Activated CD4-positive, alpha-beta T cell treated with anti-CD3 and anti-CD28 coated beads for 48 hours (primary cell): ENCODE results near the gene MAST4.

Source experiments
- DNase-seq: peaks from one replicate; pipeline ENCODE4 v3.0.0-alpha.2; 2020

Gene MAST4

GRCh38 chr5:67200809-67201562 is 604.8 kb downstream of the MAST4 start:
- DNase-seq, result no peak

- DNase-seq, result no peak
Measured at GRCh38 chr5:67201897-67202549, 605.8 kb downstream of the MAST4 start.

- no peak for DNase-seq
Measured at GRCh38 chr5:67202828-67203227, 606.6 kb downstream of the MAST4 start.

- DNase-seq, result no peak
Measured at GRCh38 chr5:67203701-67204074, 607.5 kb downstream of the MAST4 start.

- no peak for DNase-seq
Measured at GRCh38 chr5:67204821-67205220, 608.6 kb downstream of the MAST4 start.

- peak; percentile 33 for DNase-seq
Measured at GRCh38 chr5:67205981-67206380, 609.8 kb downstream of the MAST4 start.

GRCh38 chr5:67206461-67206860 is 610.3 kb downstream of the MAST4 start:
- DNase-seq, result no peak

GRCh38 chr5:67206929-67207328 is 610.7 kb downstream of the MAST4 start:
- peak; percentile 91 for DNase-seq

- DNase-seq, result no peak
Measured at GRCh38 chr5:67208403-67208802, 612.2 kb downstream of the MAST4 start.

GRCh38 chr5:67209141-67209771 is 613.1 kb downstream of the MAST4 start:
- peak; percentile 70 for DNase-seq

- no peak for DNase-seq
Measured at GRCh38 chr5:67211926-67212325, 615.7 kb downstream of the MAST4 start.

- DNase-seq, result no peak
Measured at GRCh38 chr5:67214036-67214435, 617.8 kb downstream of the MAST4 start.

GRCh38 chr5:67214707-67215447 is 618.7 kb downstream of the MAST4 start:
- no peak for DNase-seq

GRCh38 chr5:67215519-67216471 is 619.6 kb downstream of the MAST4 start:
- peak; percentile 75 for DNase-seq

GRCh38 chr5:67216564-67216963 is 620.4 kb downstream of the MAST4 start:
- DNase-seq, result no peak
